DLD1 (cell line): ENCODE data around the gene NSD2.
"Not testable (repeated sequence)": the region's sequence is repeated elsewhere in the genome, so short reads cannot be mapped to it uniquely, and the experiment has no call there.

Source experiments
- in situ Hi-C: cut with HindIII; loops from 2 replicates; pipeline ENCODE4 v1.10.0; 2017; ENCODE audit warnings: low sequenced_read_pairs

NSD2 gene

GRCh38 chr4:1841887-1842210 is 29.3 kb upstream of the NSD2 start:
- in situ Hi-C loops: no loop called here

GRCh38 chr4:1842339-1842895 is 28.8 kb upstream of the NSD2 start:
- in situ Hi-C loops: no loop called here

- in situ Hi-C loops: no loop called here
These were observed 28.2 kb upstream of the NSD2 start for GRCh38 chr4:1842993-1843448.

- in situ Hi-C loops: no loop called here
These were observed 27.3 kb upstream of the NSD2 start for GRCh38 chr4:1843852-1844251.

GRCh38 chr4:1844618-1845017 is 26.6 kb upstream of the NSD2 start:
- in situ Hi-C loops: not testable (repeated sequence)

GRCh38 chr4:1846580-1846979 is 24.6 kb upstream of the NSD2 start:
- in situ Hi-C loops: no loop called here

- in situ Hi-C loops: no loop called here
These were observed 20.9 kb upstream of the NSD2 start for GRCh38 chr4:1850276-1850675.

GRCh38 chr4:1851160-1851559 is 20.0 kb upstream of the NSD2 start:
- in situ Hi-C loops: no loop called here

GRCh38 chr4:1851575-1852410 is 19.4 kb upstream of the NSD2 start:
- in situ Hi-C loops: no loop called here

- in situ Hi-C loops: no loop called here
These were observed 18.1 kb upstream of the NSD2 start for GRCh38 chr4:1852904-1853623.

- in situ Hi-C loops: no loop called here
These were observed 16.4 kb upstream of the NSD2 start for GRCh38 chr4:1854752-1855151.

GRCh38 chr4:1855333-1856070 is 15.7 kb upstream of the NSD2 start:
- in situ Hi-C loops: no loop called here

GRCh38 chr4:1856071-1856942 is 14.9 kb upstream of the NSD2 start, which contains the start of gene LETM1:
Gene LETM1 (minus strand): TSS chr4:1856156. CDS start chr4:1855950, 206 bp downstream.
- in situ Hi-C loops: no loop called here

- in situ Hi-C loops: no loop called here
These were observed 14.1 kb upstream of the NSD2 start for GRCh38 chr4:1856943-1857699.

- in situ Hi-C loops: no loop called here
These were observed 13.3 kb upstream of the NSD2 start for GRCh38 chr4:1857931-1858330.

GRCh38 chr4:1859389-1859753 is 11.8 kb upstream of the NSD2 start:
- in situ Hi-C loops: no loop called here

- in situ Hi-C loops: no loop called here
These were observed 8.9 kb upstream of the NSD2 start for GRCh38 chr4:1862055-1862911.

- in situ Hi-C loops: no loop called here
These were observed 8.3 kb upstream of the NSD2 start for GRCh38 chr4:1862961-1863296.
